Pulmonary artery endothelial cell (primary cell): ENCODE results near the gene OR51I2. TPM values are rescaled to one million over a fixed set of nuclear protein-coding genes. Genes with fewer than 3 reads are reported as not detected.

Experiments
- DNase-seq: peaks from one replicate; pipeline ENCODE4 v3.0.0-alpha.2; 2011; ENCODE audit warnings: low read depth, low spot score
- total RNA-seq: library from RNA; depleted of rRNA; stranded (reverse); fragments of >200 nt; gene quantifications from 2 replicates; pipeline ENCODE4 v1.2.3, GENCODE V29; 2014

OR51I2 gene
- total RNA-seq: not detected in 2 replicates

GRCh38 chr11:5449023-5449422 lies at the start of gene OR51I2:
Gene OR51I2 (plus strand): TSS chr11:5449323. CDS start chr11:5453489, 4,166 bp downstream.
- DNase-seq: no peak

GRCh38 chr11:5405173-5405572 lies 44.0 kb upstream of the OR51I2 start:
- DNase-seq: no peak

- no peak for DNase-seq
These were observed 28.1 kb upstream of the OR51I2 start for GRCh38 chr11:5420993-5421392.

- no peak for DNase-seq
These were observed 27.3 kb upstream of the OR51I2 start, which contains the start of gene OR51Q1 for GRCh38 chr11:5421811-5422210. Gene OR51Q1 (plus strand): TSS chr11:5422111. CDS start chr11:5422201, 90 bp downstream.

- no peak for DNase-seq
These were observed 26.0 kb upstream of the OR51I2 start for GRCh38 chr11:5423131-5423530.

GRCh38 chr11:5441414-5441813 lies 7.7 kb upstream of the OR51I2 start, which contains the start of gene OR51I1:
Gene OR51I1 (minus strand): TSS chr11:5441514. CDS start chr11:5441514, 0 bp downstream.
- no peak for DNase-seq

GRCh38 chr11:5443835-5444393 lies 5.2 kb upstream of the OR51I2 start:
- no peak for DNase-seq

GRCh38 chr11:5449432-5449831 lies 309 bp downstream of the OR51I2 start:
- no peak for DNase-seq

- no peak for DNase-seq
These were observed 12.0 kb downstream of the OR51I2 start for GRCh38 chr11:5460983-5461621.

GRCh38 chr11:5467527-5467926 lies 18.4 kb downstream of the OR51I2 start:
- no peak for DNase-seq

- DNase-seq: no peak
These were observed 24.8 kb downstream of the OR51I2 start for GRCh38 chr11:5473921-5474320.

- peak; percentile 4 for DNase-seq
These were observed 27.2 kb downstream of the OR51I2 start for GRCh38 chr11:5476186-5476819.

- DNase-seq: no peak
These were observed 36.9 kb downstream of the OR51I2 start for GRCh38 chr11:5486003-5486402.

GRCh38 chr11:5486421-5486820 lies 37.3 kb downstream of the OR51I2 start:
- DNase-seq: no peak

- no peak for DNase-seq
These were observed 39.3 kb downstream of the OR51I2 start, which contains the start of gene OR52D1 for GRCh38 chr11:5488385-5488784. Gene OR52D1 (plus strand): TSS chr11:5488685. CDS start chr11:5488707, 22 bp downstream.

GRCh38 chr11:5488798-5489399 lies 39.8 kb downstream of the OR51I2 start:
- no peak for DNase-seq

GRCh38 chr11:5489576-5490357 lies 40.6 kb downstream of the OR51I2 start:
- DNase-seq: no peak

GRCh38 chr11:5499671-5500070 lies 50.5 kb downstream of the OR51I2 start:
- no peak for DNase-seq

- no peak for DNase-seq
These were observed 51.3 kb downstream of the OR51I2 start for GRCh38 chr11:5500393-5500801.

GRCh38 chr11:5504403-5504921 lies 55.3 kb downstream of the OR51I2 start:
- no peak for DNase-seq
